ENCODE measurements around the gene ST8SIA1. TPM values are rescaled to one million over a fixed set of nuclear protein-coding genes. Genes with fewer than 3 reads are reported as not detected.

Gene ST8SIA1
- total RNA-seq, 1 donor from 2014 or later = 0.21 TPM

DNA sequence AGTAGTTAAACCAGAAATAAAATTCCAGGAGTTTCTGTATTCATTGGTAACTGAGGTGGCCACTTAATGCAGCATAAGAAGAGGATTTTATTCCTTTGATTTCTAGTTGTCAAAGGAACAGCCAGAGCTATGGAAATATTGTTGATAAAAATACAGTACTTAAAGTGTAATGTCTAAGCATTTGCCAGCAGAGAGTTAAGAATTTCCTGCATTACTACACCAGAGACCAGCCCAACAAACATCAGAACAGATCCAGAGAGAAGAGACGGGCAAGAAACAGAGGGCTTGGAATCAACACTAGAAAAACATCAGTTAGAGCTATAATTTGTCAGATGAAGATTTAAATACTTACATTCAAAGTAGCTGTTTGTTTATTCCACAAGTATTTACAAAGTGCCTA, 77.9 kb downstream of the ST8SIA1 start:
- Mint-ChIP-seq H3K27ac (no peak overlapping the region), H3K4me3 (no peak overlapping the region), H3K36me3 (ENCODE audit: low read depth) (no peaks in the 10 kb centered on the region), H3K27me3 (peaks cover under 1% of the 10 kb centered on the region), H3K4me1 (no peaks in the 10 kb centered on the region), H3K9me3 (no peaks in the 10 kb centered on the region)
- DNase-seq = no peak
- intact Hi-C loops (cut with micrococcal nuclease) = no loop called here

DNA sequence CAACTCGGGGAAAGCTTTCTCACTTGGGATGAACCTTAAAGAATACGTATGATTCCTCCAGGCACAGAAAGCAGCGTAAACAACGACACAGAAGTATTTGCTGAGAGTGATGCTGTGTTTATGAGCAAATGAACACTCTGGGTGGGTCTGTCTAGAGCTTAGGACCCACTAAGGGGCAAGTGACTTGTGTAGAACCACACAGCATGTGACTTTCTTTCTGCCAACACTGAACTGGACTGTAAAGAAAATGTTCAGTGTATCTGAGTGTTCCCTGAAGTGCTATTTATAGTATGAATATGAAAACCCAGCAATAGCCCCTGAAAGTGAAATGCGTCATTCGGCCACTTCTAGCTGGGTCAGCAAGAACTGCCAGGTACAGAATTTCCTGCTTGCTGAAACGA, 78.5 kb downstream of the ST8SIA1 start:
- Mint-ChIP-seq H3K27ac (no peak overlapping the region), H3K4me3 (no peak overlapping the region), H3K27me3 (no peaks in the 10 kb centered on the region), H3K4me1 (no peaks in the 10 kb centered on the region), H3K36me3 (ENCODE audit: low read depth) (no peaks in the 10 kb centered on the region), H3K9me3 (no peaks in the 10 kb centered on the region)
- DNase-seq = no peak
- intact Hi-C loops (cut with micrococcal nuclease) = no loop called here

DNA sequence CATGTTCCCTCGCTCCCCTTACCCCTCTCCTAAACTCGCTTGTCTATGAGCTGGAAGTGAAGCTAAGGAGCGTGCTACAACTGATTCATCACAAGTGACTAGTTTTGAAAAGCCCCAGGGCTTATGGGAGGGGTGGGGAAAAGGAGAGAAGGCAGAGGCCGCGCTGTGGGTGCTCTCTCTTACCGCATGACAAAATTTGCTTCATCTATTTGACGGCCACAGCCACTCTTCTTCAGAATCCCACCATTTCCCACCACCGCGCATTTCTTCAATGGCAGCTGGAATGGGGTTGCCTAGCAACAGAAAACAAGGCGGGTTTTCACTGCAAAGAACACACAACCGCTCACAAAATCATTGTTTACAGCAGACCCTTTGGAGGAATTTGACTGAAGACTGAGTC, 79.4 kb downstream of the ST8SIA1 start:
- no peak for DNase-seq
- Mint-ChIP-seq H3K27me3 (peaks cover 4% of the 10 kb centered on the region), H3K36me3 (ENCODE audit: low read depth) (no peaks in the 10 kb centered on the region), H3K9me3 (no peaks in the 10 kb centered on the region), H3K27ac (no peak overlapping the region), H3K4me3 (no peak overlapping the region), H3K4me1 (peaks cover 2% of the 10 kb centered on the region)
- intact Hi-C loops (cut with micrococcal nuclease) = no loop called here

DNA sequence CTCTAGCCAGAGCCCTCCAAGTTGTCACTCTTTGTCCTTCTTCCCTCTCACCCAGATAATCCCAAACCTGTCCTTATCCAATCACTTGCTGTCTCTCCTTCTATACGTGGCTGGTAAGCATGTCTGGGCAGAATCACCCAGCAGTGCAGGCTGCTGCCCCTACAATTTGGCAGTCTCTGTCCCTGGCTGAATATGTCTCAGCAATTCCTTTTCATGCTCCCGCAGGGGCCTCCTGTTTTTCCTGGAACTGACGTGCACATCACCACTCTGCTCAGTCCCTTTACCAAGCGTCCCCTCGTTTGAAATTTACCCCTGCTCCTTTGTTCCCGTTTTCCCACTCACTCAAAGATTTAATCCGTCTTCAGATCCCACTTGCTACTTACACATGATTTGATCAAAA, 80.0 kb downstream of the ST8SIA1 start:
- intact Hi-C loops (cut with micrococcal nuclease) = no loop called here
- H3K4me1 Mint-ChIP-seq = peaks cover 2% of the 10 kb centered on the region
- H3K27me3 Mint-ChIP-seq = peaks cover 4% of the 10 kb centered on the region
- H3K4me3 Mint-ChIP-seq = no peak overlapping the region
- H3K9me3 Mint-ChIP-seq = no peaks in the 10 kb centered on the region
- H3K36me3 Mint-ChIP-seq (ENCODE audit: low read depth) = no peaks in the 10 kb centered on the region
- H3K27ac Mint-ChIP-seq = no peak overlapping the region
- DNase-seq = no peak

DNA sequence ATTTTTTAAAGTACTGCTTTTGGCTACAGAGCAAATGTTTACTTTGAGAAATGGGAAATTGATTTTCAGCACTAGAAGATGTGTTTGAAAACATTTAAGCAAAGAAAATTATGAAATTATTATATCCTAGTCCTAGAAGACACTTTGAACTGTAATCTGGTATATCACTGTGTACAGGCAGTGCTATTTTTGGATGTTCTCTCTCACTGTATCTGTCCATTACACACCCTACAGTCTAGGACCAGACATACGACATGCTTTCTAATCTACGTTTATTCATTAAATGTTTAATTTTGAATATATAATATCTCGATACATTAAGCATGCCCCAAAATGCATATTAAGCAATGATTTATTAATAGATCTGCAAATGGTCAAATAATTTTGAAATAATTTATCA, 82.5 kb downstream of the ST8SIA1 start:
- no peak overlapping the region for H3K4me3 Mint-ChIP-seq
- intact Hi-C loops (cut with micrococcal nuclease) = no loop called here

DNA sequence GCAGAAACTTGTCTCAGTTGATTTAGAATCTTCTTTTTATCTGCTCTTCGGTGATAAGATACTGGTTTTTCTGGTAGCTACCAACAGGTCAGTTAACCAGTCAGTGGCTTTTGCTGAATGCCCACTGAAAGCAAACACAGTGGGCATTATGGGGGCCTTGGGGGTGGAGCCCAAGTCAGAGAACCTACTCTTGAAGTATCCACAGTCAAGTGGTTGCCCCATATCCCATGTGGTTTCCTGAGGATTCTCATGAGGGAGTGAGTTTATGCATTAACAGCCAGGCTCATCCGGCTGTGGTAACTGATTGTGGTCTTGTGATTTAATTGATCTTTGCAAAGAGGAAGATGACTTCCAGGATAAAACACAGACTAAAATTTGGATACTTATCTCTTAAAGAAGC, 83.7 kb downstream of the ST8SIA1 start:
- H3K27ac Mint-ChIP-seq = no peak overlapping the region
- H3K4me3 Mint-ChIP-seq = no peak overlapping the region
- no peaks in the 10 kb centered on the region for H3K36me3 Mint-ChIP-seq (ENCODE audit: low read depth)
- no peaks in the 10 kb centered on the region for H3K9me3 Mint-ChIP-seq
- DNase-seq = no peak
- intact Hi-C loops (cut with micrococcal nuclease) = no loop called here
- peaks cover 6% of the 10 kb centered on the region for H3K27me3 Mint-ChIP-seq
- peaks cover 2% of the 10 kb centered on the region for H3K4me1 Mint-ChIP-seq

More for the DNA sequence above, 82.5 kb downstream of the ST8SIA1 start:
- H3K27ac Mint-ChIP-seq = no peak overlapping the region
- H3K4me1 Mint-ChIP-seq = peaks cover 2% of the 10 kb centered on the region
- DNase-seq = no peak
- peaks cover 4% of the 10 kb centered on the region for H3K27me3 Mint-ChIP-seq
- H3K9me3 Mint-ChIP-seq = no peaks in the 10 kb centered on the region
- H3K36me3 Mint-ChIP-seq (ENCODE audit: low read depth) = no peaks in the 10 kb centered on the region

DNA sequence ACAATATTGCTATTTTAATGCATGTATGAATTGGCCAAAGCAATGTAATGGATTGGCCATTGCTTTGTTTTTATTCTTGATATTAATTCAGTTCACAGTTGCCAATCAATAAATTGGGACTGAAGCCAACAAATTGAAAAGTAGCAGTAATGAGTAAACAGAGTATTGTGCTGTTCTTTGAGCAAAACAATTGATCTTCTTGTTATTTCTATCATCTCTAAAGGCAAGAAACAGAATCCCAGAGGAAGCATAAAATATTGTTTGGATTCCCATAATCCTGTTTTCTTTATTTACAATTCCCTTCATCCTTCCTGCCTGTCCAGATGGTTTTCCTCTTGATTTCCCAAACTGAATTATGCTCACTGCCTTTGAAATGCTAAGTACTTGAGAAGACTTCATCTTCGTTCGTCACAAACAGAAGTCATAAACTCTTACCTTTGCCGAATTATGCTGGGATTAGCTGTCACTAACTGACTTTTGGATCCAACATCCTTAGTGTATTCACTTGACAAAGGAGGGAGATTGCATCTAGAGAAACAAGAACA, 85.9 kb downstream of the ST8SIA1 start:
- peaks cover 2% of the 10 kb centered on the region for H3K4me1 Mint-ChIP-seq
- H3K27me3 Mint-ChIP-seq = peaks cover 6% of the 10 kb centered on the region
- intact Hi-C loops (cut with micrococcal nuclease) = no loop called here
- H3K4me3 Mint-ChIP-seq = no peak overlapping the region
- no peak for DNase-seq
- H3K9me3 Mint-ChIP-seq = no peaks in the 10 kb centered on the region
- H3K27ac Mint-ChIP-seq = no peak overlapping the region
- H3K36me3 Mint-ChIP-seq (ENCODE audit: low read depth) = no peaks in the 10 kb centered on the region

DNA sequence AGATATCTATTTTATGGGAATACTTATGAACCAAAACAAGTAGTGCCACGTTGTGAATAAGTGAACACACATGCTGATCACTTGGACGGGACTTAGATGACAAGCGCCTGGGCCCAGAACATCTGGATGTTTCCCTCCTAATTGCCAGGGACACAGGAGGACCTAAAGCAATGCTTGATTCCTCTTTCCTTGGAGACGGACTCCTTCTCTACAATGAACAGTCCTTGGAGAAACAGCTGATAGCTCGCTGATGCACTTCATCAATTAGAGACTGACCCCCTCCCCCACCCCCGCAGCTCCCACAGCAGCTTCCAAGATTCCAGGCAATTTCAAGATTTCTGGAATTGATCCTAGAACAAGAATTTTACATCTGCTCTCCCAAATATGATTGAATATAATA, 86.4 kb downstream of the ST8SIA1 start:
- H3K27ac Mint-ChIP-seq = no peak overlapping the region
- no peaks in the 10 kb centered on the region for H3K36me3 Mint-ChIP-seq (ENCODE audit: low read depth)
- peaks cover 6% of the 10 kb centered on the region for H3K27me3 Mint-ChIP-seq
- no peak overlapping the region for H3K4me3 Mint-ChIP-seq
- DNase-seq = no peak
- intact Hi-C loops (cut with micrococcal nuclease) = no loop called here
- peaks cover 2% of the 10 kb centered on the region for H3K4me1 Mint-ChIP-seq
- no peaks in the 10 kb centered on the region for H3K9me3 Mint-ChIP-seq

DNA sequence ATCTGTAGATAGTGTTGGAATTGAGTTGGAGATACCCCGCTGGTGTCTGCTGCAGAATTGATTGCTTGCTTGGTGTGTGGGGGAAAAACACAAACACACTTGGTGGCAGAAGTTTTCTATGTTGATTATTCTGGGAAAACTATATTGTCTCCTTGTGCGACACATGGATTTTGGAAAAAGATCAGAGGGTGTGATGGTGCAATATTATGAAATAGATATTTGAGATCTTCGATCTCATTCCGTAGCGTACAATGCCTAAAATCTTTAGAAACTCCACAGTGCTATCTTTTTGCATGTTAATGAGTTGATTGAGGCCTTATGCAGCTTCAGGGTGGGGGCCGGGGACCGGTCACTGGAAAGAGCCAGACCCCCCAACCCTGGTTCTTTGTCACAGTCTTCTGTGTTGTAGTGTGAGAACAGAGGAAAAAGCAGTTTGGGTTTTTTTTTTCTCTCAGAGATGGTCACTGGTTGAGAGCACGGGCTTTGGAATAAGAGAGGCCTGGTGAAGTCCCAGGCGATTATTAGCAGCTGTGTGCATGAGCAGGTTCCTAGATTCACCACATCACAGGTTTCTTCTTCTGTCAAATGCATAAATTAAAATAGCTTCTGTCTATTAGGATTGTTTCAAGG, 88.2 kb downstream of the ST8SIA1 start:
- intact Hi-C loops (cut with micrococcal nuclease) = no loop called here
- Mint-ChIP-seq H3K9me3 (no peaks in the 10 kb centered on the region), H3K4me1 (peaks cover 2% of the 10 kb centered on the region), H3K27ac (no peak overlapping the region), H3K4me3 (no peak overlapping the region), H3K36me3 (ENCODE audit: low read depth) (no peaks in the 10 kb centered on the region), H3K27me3 (peaks cover 6% of the 10 kb centered on the region)
- DNase-seq = no peak

DNA sequence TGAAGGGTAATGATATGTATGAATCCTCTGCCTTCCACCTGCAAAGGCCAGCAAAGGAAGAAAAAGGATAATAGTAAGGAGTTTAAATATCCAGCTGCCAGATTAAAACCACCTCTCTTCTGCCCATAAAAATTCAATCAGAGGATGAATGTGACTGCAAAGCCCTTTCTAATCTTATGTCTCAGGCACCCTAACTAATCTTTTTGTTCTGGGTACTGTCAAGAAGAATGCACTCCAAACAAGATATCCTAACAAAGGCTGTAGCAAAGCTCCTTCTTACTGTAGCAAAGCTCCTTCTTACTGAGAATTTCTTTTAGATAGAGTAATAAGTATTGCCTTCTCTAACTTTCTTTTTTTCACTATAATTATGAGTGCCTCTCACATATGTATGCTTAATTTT, 91.8 kb downstream of the ST8SIA1 start:
- peaks cover 6% of the 10 kb centered on the region for H3K27me3 Mint-ChIP-seq
- intact Hi-C loops (cut with micrococcal nuclease) = no loop called here
- H3K36me3 Mint-ChIP-seq (ENCODE audit: low read depth) = no peaks in the 10 kb centered on the region
- no peak for DNase-seq
- H3K4me3 Mint-ChIP-seq = no peak overlapping the region
- H3K27ac Mint-ChIP-seq = no peak overlapping the region
- H3K9me3 Mint-ChIP-seq = no peaks in the 10 kb centered on the region
- H3K4me1 Mint-ChIP-seq = no peaks in the 10 kb centered on the region

DNA sequence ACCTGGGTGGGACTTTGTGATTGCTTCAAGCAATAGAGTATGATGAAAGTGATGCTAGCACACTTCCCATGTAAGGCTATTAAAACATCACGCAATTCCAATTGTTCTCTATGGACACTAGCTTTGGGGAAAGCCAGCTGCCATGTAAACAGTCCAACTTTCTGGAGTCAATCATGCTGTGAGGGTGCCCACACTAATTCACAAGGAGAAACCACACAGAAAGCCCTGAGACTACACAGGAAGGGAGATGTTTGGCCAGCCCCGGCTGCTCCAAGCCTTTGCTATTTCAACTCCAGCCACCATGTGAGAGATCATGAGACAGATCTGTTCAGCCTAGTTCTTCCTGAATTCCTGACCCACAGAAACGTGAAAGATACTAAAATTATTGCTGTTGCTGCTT, 96.3 kb downstream of the ST8SIA1 start:
- H3K9me3 Mint-ChIP-seq = no peaks in the 10 kb centered on the region

DNA sequence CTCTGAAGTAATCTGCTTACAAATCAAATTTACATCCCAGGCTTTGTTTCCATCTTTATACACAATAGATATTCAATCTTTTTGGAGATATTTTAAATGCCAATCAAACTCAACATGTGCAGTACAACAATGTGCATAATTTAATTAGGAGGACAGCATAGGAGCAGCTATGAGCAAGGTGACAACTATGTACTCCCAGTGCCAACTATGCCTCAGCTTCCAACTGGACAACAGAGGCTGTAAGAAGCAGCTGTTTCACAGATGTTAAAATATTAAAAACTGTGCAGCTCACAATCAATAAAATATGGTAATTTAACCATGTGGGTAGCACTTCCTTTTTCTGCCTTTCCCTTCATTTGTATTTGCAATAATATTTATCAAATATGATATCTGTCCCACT, 99.9 kb downstream of the ST8SIA1 start:
- no peak for DNase-seq

More for the DNA sequence above, 96.3 kb downstream of the ST8SIA1 start:
- H3K4me1 Mint-ChIP-seq = no peaks in the 10 kb centered on the region
- no peak for DNase-seq
- H3K27ac Mint-ChIP-seq = no peak overlapping the region
- intact Hi-C loops (cut with micrococcal nuclease) = no loop called here
- H3K4me3 Mint-ChIP-seq = no peak overlapping the region
- H3K36me3 Mint-ChIP-seq (ENCODE audit: low read depth) = no peaks in the 10 kb centered on the region
- peaks cover 4% of the 10 kb centered on the region for H3K27me3 Mint-ChIP-seq

DNA sequence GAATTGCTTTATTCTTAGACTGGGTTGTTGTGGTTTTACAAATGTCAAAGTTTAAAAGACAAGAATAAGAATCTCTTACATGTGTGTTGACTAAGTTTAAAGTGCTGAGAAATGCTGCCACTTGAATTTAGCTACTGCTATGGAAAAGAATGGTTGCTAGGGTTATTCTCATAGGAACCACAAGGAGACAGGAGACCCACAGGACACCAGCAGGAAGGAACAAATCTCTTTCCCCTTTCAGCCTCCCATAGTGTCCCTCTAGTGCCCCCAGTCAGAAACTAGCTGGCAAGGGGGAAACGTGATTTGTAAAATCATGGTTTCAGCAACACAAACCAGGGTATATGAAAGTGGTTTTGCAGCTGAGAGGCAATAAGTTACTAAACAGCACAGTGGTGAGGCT, 102.7 kb downstream of the ST8SIA1 start:
- DNase-seq = no peak
- intact Hi-C loops (cut with micrococcal nuclease) = no loop called here
- H3K9me3 Mint-ChIP-seq = no peaks in the 10 kb centered on the region
- no peaks in the 10 kb centered on the region for H3K36me3 Mint-ChIP-seq (ENCODE audit: low read depth)
- no peak overlapping the region for H3K27ac Mint-ChIP-seq
- H3K27me3 Mint-ChIP-seq = no peaks in the 10 kb centered on the region
- H3K4me1 Mint-ChIP-seq = no peaks in the 10 kb centered on the region
- H3K4me3 Mint-ChIP-seq = no peak overlapping the region

More for the DNA sequence above, 99.9 kb downstream of the ST8SIA1 start:
- Mint-ChIP-seq H3K36me3 (ENCODE audit: low read depth) (no peaks in the 10 kb centered on the region), H3K27me3 (peaks cover 4% of the 10 kb centered on the region), H3K4me3 (no peak overlapping the region), H3K9me3 (no peaks in the 10 kb centered on the region), H3K27ac (no peak overlapping the region), H3K4me1 (no peaks in the 10 kb centered on the region)
- intact Hi-C loops (cut with micrococcal nuclease) = no loop called here

DNA sequence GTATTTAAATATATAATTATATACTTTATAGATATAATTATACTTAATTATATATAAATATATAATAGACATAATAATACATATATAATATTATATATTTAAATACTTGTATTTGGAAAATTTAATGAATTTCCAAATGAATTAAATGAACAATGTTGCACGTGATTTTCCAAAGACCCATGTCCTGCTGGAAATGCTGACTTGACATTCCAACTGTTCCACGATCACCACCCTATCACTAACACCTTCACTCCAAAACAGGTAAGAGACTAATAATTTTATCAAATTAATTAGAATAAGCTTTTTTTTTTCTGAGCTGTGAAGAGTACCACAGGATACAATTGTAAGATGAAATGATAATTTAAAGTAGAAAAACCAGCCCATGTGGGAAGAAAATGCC, 103.4 kb downstream of the ST8SIA1 start:
- intact Hi-C loops (cut with micrococcal nuclease) = no loop called here
- DNase-seq = no peak
- Mint-ChIP-seq H3K36me3 (ENCODE audit: low read depth) (no peaks in the 10 kb centered on the region), H3K9me3 (no peaks in the 10 kb centered on the region), H3K4me3 (no peak overlapping the region), H3K27ac (no peak overlapping the region), H3K27me3 (peaks cover 2% of the 10 kb centered on the region), H3K4me1 (no peaks in the 10 kb centered on the region)

DNA sequence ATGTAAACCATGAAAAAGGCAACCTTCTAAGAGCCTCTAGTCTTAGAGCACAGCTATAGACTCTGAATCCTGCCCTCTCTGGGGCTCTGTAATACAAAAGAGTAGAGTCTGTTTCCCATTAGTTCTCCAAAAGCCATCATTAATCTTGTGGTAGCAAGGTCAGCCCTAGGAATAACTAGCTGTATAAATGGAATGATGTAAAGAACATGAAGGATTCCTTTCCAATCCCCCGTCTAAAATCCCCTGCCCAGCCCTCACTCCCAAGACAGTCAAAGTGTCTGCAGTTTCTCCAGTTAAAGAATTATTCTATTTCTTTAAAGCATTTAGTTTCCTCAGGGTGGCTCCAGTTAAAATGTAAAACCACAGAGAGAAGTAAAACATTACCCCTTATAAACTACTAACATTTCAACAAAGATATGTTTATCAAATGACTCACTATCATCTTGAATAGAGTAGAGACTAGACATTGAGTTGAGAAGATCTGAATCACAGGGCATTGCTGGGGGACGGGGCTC, 104.2 kb downstream of the ST8SIA1 start:
- Mint-ChIP-seq H3K4me3 (no peak overlapping the region), H3K27me3 (peaks cover 2% of the 10 kb centered on the region), H3K9me3 (no peaks in the 10 kb centered on the region), H3K36me3 (ENCODE audit: low read depth) (no peaks in the 10 kb centered on the region), H3K27ac (no peak overlapping the region), H3K4me1 (no peaks in the 10 kb centered on the region)
- no peak for DNase-seq
- intact Hi-C loops (cut with micrococcal nuclease) = no loop called here
